ENCODE measurements around the gene ATXN1.

The ATXN1 gene

DNA sequence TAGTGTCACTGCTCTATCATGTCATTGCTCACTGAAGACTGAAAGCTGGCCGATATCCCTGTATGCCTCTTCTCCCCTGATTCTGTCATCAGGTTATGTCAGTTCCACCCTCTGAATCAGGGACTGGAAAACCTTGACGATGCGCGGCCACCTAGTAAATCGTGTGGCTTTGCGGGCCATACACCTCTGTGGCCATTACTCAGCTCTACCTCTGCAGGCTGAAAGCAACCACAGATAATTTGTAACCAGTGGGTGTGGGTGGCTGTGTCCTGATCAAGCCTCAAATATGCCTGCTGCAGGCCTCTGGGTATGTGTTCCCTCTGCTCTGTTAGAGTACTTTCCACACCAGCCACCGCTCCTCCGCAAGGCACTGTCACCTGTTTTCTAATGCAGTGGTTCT is 417.7 kb downstream of the ATXN1 start:
- no peak for DNase-seq

- DNase-seq = no peak
Observed at GRCh38 chr6:16339265-16339587, 422.0 kb downstream of the ATXN1 start.

DNA sequence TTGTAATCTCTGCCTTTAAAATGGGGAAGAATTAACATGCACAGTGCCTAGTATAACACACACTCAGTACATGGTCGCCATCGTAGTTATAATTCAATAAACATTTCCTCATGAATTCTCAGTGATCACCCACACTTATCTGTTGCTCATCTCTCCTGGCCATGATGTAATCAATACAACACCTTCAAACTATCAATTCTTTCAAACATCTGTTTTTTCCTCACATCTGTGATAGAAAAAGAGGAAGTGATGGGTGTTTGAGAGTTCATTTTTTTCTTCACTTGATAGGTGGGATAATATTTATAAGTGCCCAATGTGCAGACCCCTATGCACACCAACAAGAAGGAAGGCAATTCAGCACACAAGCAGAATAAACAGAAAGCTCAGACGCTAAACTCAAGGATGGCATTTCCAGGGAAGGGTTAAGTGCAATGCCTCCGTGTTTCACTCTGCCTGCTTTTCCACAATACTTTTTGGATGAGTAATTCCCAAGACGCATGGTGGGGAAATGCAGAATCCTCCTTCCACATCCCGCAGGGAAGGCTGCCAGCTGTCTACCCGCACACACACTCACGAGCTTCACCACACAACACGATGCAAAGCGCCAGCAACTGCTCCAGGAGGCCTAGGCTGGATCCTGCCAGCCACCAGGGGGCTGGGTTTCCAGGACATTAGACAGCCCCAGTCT is 422.5 kb downstream of the ATXN1 start:
- DNase-seq = peak; percentile 89

DNA sequence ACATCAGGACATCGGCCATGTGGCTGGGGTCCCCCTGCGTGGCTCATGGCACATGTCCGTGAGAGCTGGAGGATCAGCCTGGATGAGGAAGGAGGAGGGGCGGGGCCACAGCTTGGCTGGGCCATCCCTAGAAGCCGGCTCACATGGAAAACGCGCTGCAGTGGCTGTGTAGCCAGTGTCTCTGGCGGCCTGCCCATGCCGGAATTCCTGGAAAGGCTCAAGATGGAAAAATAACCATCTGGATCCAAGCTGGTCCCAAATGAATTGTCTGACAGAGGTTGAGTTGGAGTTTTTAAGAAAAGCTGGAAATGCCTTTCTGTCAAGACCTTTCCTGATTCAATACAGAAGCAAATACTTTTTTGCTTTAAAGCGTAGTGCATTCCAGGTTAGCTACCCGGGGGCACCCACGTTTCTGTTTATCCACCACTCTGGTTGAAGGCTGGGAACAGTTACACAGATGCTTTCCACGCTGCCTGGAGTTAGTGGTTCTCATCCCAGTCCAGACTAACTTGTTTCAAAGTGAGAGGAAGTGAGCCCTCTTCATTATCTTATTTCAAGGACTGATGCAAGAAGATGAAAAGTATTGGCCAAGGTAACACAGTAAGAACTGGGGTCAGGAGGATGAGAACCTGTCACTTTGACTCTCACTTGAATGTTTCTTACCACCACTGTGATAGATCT is 423.8 kb downstream of the ATXN1 start:
- peak; percentile 23 for DNase-seq

- DNase-seq = no peak
Observed at GRCh38 chr6:16336911-16337294, 424.4 kb downstream of the ATXN1 start.

- no peak for DNase-seq
Observed at GRCh38 chr6:16336056-16336818, 425.0 kb downstream of the ATXN1 start.

DNA sequence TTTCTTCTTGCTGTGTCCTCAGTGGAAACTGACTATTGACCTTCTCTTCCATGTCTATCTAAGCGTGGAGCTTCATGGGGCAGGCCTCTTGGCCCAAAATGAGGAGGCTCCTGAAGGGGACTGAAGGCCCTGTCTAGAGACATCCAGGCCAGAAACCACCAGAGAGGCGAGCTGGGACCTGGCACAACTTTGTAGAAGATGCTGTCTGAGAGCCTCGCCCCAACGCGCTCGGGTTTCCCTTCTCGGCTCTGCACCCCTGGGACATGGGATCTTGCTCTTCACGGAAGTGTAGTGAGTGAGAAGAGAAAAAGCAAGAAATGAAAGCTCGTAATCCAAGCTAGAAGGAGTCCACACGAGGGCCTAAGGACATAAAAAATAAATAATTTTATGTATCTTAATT is 426.1 kb downstream of the ATXN1 start:
- DNase-seq = no peak

DNA sequence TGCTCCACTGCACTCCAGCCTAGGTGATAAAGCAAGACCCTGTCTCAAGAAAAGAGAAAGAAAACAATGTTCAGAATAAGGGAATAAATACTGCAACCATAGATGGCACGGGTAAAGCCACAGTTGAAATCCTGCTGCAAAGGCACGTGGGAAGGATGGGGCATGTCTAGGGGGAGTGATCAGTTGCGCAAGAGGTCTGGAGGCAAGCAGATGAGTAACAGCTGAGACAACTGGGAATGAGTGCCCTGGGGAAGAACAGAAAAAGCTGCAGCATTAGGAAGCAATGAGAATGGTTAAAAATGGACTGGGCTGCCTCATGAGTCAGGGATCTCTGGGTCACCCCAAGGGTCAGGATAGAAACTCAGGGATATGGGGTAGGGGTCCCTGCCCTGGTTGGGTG is 426.6 kb downstream of the ATXN1 start:
- DNase-seq = no peak

DNA sequence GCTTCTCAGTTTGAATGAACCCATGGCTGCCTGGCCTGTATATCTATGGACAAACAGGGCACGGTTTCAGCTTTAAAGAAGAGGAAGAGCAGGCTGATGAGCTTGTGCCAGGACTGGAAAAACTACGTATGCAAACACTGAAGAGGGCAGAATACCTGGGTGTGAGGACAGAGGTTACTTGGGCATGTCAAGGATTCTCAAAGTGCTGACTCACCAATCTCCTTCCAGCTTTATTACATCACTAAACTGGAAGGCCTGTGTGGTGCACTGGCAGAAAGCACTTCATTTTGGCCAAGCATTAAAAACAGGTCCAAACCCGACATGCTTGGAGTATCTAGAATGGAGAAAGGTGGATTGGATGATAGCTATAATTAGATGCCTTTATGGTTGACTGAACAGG is 427.7 kb downstream of the ATXN1 start:
- DNase-seq = peak; percentile 17

DNA sequence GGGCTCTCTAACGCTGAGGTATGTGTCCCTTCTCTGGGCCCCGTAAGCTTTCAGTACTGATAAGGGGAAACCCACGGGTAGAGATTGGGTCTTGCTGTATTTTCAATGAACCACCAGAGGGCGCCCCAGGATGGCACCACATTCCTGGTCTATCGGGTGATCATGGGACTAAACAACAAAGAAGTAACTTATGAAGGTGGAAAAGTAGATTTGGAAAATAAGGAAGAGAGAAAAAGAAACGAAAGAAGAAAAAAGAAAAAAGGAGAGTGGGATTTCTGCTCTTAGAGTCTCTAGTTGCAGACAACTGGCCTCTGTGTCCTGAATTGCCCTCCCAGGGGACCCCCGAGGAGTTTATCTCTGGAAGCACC is 429.1 kb downstream of the ATXN1 start:
- DNase-seq = peak; percentile 84

DNA sequence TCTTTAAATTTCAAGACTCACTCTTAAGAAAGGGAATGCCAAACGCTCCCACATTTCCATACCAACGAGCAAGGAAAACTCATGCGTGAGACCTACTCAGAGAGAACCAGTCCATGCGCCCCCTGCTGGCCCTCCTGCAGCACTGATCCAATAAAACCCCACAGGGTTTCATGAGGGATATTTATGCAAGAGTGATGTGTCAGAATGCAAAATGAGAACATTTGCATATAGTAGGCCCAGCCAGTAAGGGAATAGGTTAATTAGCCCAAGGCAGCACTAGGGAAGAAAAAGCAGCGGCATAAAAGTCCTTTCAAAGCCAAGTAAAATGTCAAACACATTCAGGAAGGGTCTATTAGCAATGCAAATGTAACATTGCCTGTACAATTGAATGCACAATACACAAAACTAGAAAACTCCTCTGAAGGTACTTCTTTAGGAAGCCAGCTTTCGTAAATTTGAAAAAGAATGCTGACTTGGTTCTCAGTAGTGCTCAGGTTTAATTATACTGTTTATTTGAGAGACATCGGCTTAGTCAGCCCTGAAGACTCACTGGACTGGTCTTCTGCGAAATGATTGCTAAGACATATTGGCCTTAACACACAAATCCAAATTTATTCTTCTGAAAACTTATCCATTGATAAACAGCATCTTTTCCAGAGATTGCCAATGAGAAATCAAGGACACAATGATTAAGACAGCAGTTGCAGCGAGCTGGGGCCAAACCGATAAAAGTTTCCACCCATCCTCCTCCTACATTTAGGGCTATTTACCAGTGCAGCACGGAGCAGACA is 429.7 kb downstream of the ATXN1 start:
- DNase-seq = peak; percentile 82

DNA sequence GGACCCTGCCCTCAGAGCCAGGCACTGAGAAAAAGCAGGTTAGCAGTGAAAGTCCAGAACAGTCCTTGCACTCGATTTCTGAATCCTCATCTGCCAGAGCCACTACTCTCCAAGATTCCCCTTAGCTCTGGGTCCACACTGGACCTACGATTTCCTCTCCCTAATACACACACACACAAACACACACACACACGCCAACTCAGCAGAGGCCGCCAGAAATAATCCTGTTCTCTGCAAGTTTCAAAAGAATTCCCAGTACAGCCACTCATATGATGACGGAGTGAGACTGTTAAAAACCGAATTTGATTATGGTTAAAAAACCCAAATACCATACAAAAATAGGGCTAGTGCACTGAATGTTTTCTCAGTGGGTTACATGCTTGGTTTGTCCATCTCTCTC is 432.0 kb downstream of the ATXN1 start:
- no peak for DNase-seq

DNA sequence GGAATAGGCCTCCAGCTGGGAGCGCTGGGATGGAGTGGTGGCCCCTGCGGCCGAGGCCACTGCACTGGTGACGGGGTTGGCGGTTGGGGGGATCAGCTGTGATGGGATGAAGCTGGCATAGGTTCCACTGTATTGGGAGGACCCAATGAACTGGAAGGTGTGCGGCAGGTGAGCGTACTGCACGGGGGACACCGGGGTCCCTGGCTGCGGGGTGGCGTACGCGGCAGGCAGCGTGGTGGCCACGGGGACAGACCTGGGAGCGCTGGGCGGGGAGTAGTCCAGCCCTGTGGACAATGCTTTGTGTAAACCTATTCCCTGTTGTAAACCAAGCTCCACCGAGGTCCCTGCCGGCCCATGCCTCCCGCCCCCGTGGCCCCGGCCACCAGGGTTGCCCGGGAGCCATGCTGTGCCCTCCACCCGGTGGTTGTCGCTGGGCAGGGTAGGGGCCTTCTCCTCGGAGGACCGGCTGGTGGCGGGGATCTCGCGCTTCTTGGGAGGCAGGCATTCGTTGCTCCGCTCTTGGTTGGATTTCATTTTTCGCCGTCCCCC is 433.4 kb downstream of the ATXN1 start:
- no peak for DNase-seq

DNA sequence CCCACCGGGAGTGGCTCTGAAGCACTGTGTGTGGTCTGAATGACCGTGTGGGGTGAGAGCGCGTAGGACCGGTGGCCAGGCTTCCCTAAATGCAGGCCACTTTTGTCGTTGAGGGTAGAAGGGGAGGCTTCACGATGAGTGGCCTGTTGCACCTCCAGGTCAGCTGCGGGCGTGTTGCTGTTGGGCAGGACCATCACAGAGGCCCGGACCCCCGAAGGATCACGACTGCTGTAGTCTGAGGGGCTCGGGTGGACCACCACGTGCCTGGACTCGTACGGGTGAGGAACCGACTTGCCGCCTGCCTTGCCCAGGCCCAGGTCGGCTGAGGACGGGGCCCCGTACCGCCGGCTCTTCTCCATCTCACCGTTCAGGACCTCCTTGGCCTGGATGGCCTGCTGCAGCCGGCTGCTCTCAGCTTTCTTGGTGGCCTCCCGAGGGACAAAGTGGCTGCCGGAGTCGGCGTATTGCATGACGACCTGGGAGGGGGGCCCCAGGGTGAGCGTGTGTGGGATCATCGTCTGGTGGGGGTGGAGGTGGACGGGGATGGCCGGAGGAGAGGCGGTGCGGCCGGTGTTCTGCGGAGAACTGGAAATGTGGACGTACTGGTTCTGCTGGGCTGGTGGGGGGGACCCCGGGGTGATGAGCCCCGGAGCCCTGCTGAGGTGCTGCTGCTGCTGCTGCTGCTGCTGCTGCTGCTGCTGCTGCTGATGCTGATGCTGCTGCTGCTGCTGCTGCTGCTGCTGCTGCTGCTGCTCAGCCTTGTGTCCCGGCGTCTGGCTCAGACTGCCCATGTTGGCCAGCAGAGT is 434.1 kb downstream of the ATXN1 start:
- no peak for DNase-seq

DNA sequence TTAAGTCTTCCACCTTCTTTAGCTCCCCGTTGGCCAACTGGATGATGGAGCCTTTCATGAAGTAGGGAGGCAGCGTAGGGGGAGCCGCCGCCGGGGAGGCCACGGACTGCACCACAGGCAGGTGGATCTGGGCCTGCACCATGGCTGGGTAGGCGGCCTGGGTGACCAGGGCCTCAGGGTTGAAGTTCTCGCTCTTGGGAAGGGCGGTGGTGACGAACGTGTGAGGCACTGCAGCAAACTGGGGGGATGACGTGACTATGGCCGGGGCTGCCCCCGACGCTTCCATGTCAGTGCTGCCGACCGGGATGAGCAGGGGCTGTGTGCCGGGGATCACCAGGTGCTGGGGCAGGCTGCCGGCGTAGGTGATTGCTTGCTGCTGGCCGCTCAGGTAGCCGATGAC is 434.7 kb downstream of the ATXN1 start:
- no peak for DNase-seq

GRCh38 chr6:16324606-16325225 is 436.5 kb downstream of the ATXN1 start:
- no peak for DNase-seq

GRCh38 chr6:16324184-16324583 is 437.1 kb downstream of the ATXN1 start:
- DNase-seq = no peak

- peak; percentile 96 for DNase-seq
Observed at GRCh38 chr6:16322666-16323312, 438.5 kb downstream of the ATXN1 start.

DNA sequence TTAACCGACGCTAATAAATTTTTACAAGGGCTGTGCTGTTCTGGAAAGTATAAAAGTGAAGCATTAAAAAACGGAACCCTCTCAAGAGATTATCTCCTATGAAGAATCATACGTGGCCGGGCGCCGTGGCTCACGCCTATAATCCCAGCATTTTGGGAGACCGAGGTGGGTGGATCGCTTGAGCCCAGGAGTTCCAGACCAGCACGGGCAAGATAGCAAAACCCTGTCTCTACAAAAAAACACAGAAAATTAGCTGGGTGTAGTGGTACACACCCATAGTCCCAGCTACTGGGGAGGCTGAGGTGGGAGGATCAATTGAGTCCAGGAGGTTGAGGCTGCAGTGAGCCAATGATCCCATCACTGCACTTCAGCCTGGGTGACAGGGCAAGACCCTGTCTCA is 439.4 kb downstream of the ATXN1 start:
- no peak for DNase-seq

DNA sequence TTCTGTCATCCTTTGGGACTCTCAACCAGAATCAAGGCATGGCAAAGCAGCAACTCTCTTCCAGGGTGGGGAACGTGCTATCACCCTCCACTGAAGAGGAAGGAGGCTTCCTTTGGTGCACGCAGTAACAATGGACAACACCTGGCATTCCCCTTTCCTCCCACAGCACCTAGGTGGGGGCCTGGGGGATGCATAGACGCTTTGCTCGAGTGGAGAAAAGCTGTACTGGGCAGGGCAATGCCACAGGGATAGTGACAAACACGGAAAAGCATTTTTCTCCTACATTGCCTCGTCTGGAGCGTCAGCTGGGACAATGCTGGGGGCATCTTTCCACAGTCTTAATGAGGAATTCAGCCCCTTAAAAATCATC is 439.9 kb downstream of the ATXN1 start:
- DNase-seq = no peak

All from NCI-H69 (cell line).